ENCODE results near the gene OLIG2. TPM values are rescaled to one million over a fixed set of nuclear protein-coding genes. Genes with fewer than 3 reads are reported as not detected.

Gene OLIG2
- total RNA-seq (2016; rRNA removed; fragmentation: Illumina TruSeq; extraction: Trizol) (not detected in 2 replicates), polyA plus RNA-seq (2011; rRNA removed) (not detected in 2 replicates), polyA minus RNA-seq (2011; rRNA and poly(A)+ RNA removed; ENCODE audit: low replicate concordance) (not detected in 2 replicates), Bru-seq, nascent RNA (not detected), BruChase-seq, experiment 1, labeled RNA remaining after a 6-hour chase (not detected), BruChase-seq, experiment 2, labeled RNA remaining after a 2-hour chase (not detected)
- total RNA-seq (2016; cell fraction: cytosol; rRNA removed; fragmentation: Illumina TruSeq; extraction: Trizol; ENCODE audit: low read depth): not detected in 2 replicates
- not detected in 2 replicates for total RNA-seq (2016; cell fraction: insoluble cytoplasmic fraction; rRNA removed; fragmentation: Illumina TruSeq; extraction: Trizol)
- total RNA-seq (2016; cell fraction: membrane; rRNA removed; fragmentation: Illumina TruSeq; extraction: Trizol): not detected in 2 replicates
- not detected in 2 replicates for total RNA-seq (2016; cell fraction: nucleus; rRNA removed; fragmentation: Illumina TruSeq; extraction: Trizol)
- not detected in 2 replicates for polyA plus RNA-seq (2011; cell fraction: cytosol; rRNA removed)
- not detected in 2 replicates for polyA plus RNA-seq (2011; cell fraction: nucleus; rRNA removed)
- polyA plus RNA-seq (2012): not detected in 2 replicates
- polyA plus RNA-seq (2016; cell fraction: cytosol; fragmentation: Illumina TruSeq; extraction: Trizol; ENCODE audit: low read depth): not detected in 2 replicates
- not detected in 2 replicates for polyA plus RNA-seq (2016; cell fraction: insoluble cytoplasmic fraction; fragmentation: Illumina TruSeq; extraction: Trizol; ENCODE audit: low read depth)
- not detected in 2 replicates for polyA plus RNA-seq (2016; cell fraction: membrane; fragmentation: Illumina TruSeq; extraction: Trizol; ENCODE audit: low read depth)
- polyA plus RNA-seq (2016; cell fraction: nucleus; fragmentation: Illumina TruSeq; extraction: Trizol; ENCODE audit: insufficient read depth, low read depth): not detected in 2 replicates
- not detected in 2 replicates for polyA minus RNA-seq (2011; cell fraction: cytosol; rRNA and poly(A)+ RNA removed)
- polyA minus RNA-seq (2011; cell fraction: nucleus; rRNA and poly(A)+ RNA removed): not detected in 2 replicates
- long read RNA-seq, experiment 1: 0 reads
- long read RNA-seq, experiment 2: 0 reads

DNA sequence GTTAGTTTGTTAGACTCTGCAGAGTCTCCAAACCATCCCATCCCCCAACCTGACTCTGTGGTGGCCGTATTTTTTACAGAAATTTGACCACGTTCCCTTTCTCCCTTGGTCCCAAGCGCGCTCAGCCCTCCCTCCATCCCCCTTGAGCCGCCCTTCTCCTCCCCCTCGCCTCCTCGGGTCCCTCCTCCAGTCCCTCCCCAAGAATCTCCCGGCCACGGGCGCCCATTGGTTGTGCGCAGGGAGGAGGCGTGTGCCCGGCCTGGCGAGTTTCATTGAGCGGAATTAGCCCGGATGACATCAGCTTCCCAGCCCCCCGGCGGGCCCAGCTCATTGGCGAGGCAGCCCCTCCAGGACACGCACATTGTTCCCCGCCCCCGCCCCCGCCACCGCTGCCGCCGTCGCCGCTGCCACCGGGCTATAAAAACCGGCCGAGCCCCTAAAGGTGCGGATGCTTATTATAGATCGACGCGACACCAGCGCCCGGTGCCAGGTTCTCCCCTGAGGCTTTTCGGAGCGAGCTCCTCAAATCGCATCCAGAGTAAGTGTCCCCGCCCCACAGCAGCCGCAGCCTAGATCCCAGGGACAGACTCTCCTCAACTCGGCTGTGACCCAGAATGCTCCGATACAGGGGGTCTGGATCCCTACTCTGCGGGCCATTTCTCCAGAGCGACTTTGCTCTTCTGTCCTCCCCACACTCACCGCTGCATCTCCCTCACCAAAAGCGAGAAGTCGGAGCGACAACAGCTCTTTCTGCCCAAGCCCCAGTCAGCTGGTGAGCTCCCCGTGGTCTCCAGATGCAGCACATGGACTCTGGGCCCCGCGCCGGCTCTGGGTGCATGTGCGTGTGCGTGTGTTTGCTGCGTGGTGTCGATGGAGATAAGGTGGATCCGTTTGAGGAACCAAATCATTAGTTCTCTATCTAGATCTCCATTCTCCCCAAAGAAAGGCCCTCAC is at the start of gene OLIG2:
Gene OLIG2, plus strand, starts transcription at position 447 of the 954 bp plus-strand sequence. CDS start 928 bp downstream, outside the sequence.
- H4K20me1 ChIP-seq (ENCODE audit: insufficient read depth, low read length): no peaks in the 10 kb centered on the region
- BruUV-seq (replicated peaks): no TSS peak
- no peak within 1 kb of the TSS for H2AFZ ChIP-seq (ENCODE audit: low read length)
- H3K27me3 ChIP-seq (ENCODE audit: control insufficient read depth in 1 of 2, insufficient read depth in 2 of 2, low read length in 2 of 2): peaks cover 21 to 94% of the 10 kb centered on the region in 2 experiments
- no peak for FAIRE-seq
- WGBS (ENCODE audit: low lambda C conversion rate): 21% methylated on average over 38 of the region's 59 CpGs
- no peak within 1 kb of the TSS for H3K9ac ChIP-seq (ENCODE audit: insufficient read depth, low read depth, low read length)
- CTCF ChIA-PET (ENCODE audit: low intra/inter-chr PET ratio, low total read pairs): no interaction called here
- intact Hi-C loops (cut with micrococcal nuclease; ENCODE audit: unreplicated experiment): no loop called here
- no peak within 1 kb of the TSS for H3K4me3 ChIP-seq (replicated peaks in 1 of 3; ENCODE audit: insufficient read depth in 1 of 3, low read depth in 2 of 3, low read length in 3 of 3)
- POLR2A ChIA-PET: no interaction called here
- no peak for ATAC-seq
- TF ChIP-seq IRF2 (CRISPR knock-in tag; IDR thresholded peaks at IDR 0.05): no peak
- TF ChIP-seq ZBTB1 (CRISPR knock-in tag; IDR thresholded peaks at IDR 0.05; ENCODE audit: borderline replicate concordance): no peak
- H3K79me2 ChIP-seq (ENCODE audit: insufficient read depth, low read length): no peaks in the 10 kb centered on the region
- no peak within 1 kb of the TSS for H3K27ac ChIP-seq (ENCODE audit: extremely low read length, insufficient read depth, low read length)
- no peak for DNase-seq (ENCODE audit: low spot score)
- in situ Hi-C loops (cut with HindIII; ENCODE audit: extremely low pct_ligation_motif_present, low pct_unique_long_range_greater_than_20kb): no loop called here
- H3K4me1 ChIP-seq (ENCODE audit: insufficient read depth, low read length): no peaks in the 10 kb centered on the region
- H3K36me3 ChIP-seq (replicated peaks in 1 of 2; ENCODE audit: control insufficient read depth in 1 of 2, insufficient read depth in 2 of 2, low read length in 2 of 2): no peaks in the 10 kb centered on the region
- no peak within 1 kb of the TSS for H3K4me2 ChIP-seq (ENCODE audit: low read depth, low read length)
- H3K9me3 ChIP-seq (ENCODE audit: low read length): no peaks in the 10 kb centered on the region

All from HepG2 (cell line).